ENCODE measurements around the gene PPP2R5A. TPM values are rescaled to one million over a fixed set of nuclear protein-coding genes. Genes with fewer than 3 reads are reported as not detected.

Gene PPP2R5A
- total RNA-seq (100 to 1,000 TPM in 1 of 9 donors, 10 to 100 TPM in 8; 52.0 to 102 (median 63.5) TPM), polyA plus RNA-seq (100 to 1,000 TPM in 1 of 2 donors, 10 to 100 TPM in 1; 44.7 to 108 TPM)
- long read RNA-seq, donor 1, transcript PPP2R5A-201 (13 exons, 3,128 nt), result major isoform, 21 of 29 reads
- long read RNA-seq, donor 1, partial matches to known transcripts, result 2 of 29 reads
- long read RNA-seq, donor 1, other reads (novel, unspliced or antisense), result 6 of 29 reads
- long read RNA-seq, donor 2, transcript PPP2R5A-201 (13 exons, 3,128 nt), result major isoform, 12 of 24 reads
- long read RNA-seq, donor 2, partial matches to known transcripts, result 11 of 24 reads
- long read RNA-seq, donor 2, other reads (novel, unspliced or antisense), result 1 of 24 reads
- long read RNA-seq, donor 3, transcript PPP2R5A-201 (13 exons, 3,128 nt), result major isoform, 43 of 50 reads
- long read RNA-seq, donor 3, partial matches to known transcripts, result 3 of 50 reads
- long read RNA-seq, donor 3, other reads (novel, unspliced or antisense), result 4 of 50 reads

DNA sequence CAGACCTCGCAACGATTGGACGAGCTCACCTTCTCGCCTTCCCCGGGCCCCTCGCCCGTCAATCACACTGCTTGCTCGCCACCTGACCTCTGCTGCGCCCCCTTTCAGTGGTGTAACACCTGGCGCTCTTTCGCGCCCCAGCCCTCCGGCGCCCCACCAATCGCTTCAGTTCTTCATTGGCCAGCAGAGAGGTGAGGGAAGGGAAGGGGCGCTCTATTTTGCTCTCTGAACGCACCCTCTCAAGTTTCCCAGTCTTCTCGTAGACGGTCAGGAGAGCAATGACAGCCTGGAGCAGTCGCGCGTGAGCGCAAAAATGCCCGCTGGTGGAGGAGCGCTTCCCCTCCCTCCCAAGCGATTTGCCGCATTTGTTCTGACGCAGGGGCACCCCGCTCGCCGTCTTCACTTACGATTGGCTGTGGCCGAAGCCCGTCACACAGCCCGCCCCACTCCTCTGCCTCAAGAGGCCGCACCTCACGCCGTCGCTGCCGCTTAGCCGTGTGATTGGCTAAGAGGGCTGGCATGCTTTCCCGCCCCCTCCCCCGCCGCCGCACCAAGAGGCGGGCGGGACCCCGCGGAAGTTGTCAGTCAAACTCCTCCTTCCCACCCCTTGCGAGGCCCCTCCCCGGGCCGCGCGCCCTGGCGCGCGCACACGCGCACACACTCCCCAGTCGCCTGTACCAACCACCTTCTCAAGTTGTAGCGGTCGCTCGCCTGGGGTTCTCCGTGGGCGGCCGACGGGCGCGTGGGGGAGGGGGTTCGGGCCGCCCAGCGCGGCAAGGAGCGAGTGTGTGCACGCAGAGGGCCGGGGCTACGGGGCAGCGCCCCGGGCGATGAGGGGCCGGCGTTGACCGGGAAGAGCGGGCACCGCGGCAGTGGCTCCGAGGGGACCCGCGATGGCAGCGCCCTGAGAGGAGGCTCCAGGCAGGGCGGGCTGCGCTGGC, at the start of gene PPP2R5A:
TSS of gene PPP2R5A (plus strand) at position 667 of the 941 bp plus-strand sequence. CDS start 701 bp downstream, outside the sequence.
- H3K36me3 ChIP-seq, result no peaks in the 10 kb centered on the region
- peak within 1 kb of the TSS; percentile 79 to 98 (median 92) for H3K4me3 ChIP-seq
- DNase-seq (peak; percentile 99 to 100 (median 99)), ATAC-seq (peak; percentile 95 to 99 (median 98))
- 0 to 2% (median 1%) methylated on average over 37 to 92 of the region's 92 CpGs for WGBS, 4 donors
- no peaks in the 10 kb centered on the region for H3K9me3 ChIP-seq
- peaks cover 0 to 40% (median 21%) of the 10 kb centered on the region in 12 donors for H3K4me1 ChIP-seq
- TF ChIP-seq POLR2A (IDR thresholded peaks at IDR 0.05), result peak; percentile 59 to 97
- TF ChIP-seq, protein P1, sequence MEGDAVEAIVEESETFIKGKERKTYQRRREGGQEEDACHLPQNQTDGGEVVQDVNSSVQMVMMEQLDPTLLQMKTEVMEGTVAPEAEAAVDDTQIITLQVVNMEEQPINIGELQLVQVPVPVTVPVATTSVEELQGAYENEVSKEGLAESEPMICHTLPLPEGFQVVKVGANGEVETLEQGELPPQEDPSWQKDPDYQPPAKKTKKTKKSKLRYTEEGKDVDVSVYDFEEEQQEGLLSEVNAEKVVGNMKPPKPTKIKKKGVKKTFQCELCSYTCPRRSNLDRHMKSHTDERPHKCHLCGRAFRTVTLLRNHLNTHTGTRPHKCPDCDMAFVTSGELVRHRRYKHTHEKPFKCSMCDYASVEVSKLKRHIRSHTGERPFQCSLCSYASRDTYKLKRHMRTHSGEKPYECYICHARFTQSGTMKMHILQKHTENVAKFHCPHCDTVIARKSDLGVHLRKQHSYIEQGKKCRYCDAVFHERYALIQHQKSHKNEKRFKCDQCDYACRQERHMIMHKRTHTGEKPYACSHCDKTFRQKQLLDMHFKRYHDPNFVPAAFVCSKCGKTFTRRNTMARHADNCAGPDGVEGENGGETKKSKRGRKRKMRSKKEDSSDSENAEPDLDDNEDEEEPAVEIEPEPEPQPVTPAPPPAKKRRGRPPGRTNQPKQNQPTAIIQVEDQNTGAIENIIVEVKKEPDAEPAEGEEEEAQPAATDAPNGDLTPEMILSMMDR (IDR thresholded peaks at IDR 0.05), result peak in 5 of 12 donors; percentile 17 to 48 (median 39)
- H3K27ac ChIP-seq, result peak within 1 kb of the TSS; percentile 95 to 100 (median 99)
- no peaks in the 10 kb centered on the region for H3K27me3 ChIP-seq
- intact Hi-C loops (cut with DNase I), result loop anchor here in 9 of 10 donors (1.0 to 10.0 kb wide), 17 partner anchors 38 to 213 kb away; no protein-coding TSS in a partner anchor

DNA sequence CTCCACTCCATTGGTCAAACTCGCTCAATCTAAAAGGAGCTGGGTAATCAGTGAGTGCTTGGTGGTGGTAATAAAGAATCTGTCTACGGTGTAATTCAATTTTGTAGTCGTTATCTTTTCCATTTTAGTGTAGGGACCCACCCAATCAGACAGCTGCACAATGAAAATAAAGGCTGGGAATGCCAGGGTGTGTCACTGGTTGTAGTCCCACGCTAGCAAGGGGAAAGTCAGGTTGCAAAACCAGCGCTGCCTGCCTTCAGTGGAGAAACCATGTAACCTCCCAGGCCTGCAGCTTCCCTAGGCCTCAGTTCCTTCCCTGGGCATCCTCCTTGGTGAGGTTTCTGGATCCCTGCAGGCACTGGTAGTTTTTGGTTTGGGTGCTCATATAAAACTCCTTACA, 49.4 kb upstream of the PPP2R5A start:
- H3K4me1 ChIP-seq, result peaks cover 3 to 59% (median 29%) of the 10 kb centered on the region in 12 donors

DNA sequence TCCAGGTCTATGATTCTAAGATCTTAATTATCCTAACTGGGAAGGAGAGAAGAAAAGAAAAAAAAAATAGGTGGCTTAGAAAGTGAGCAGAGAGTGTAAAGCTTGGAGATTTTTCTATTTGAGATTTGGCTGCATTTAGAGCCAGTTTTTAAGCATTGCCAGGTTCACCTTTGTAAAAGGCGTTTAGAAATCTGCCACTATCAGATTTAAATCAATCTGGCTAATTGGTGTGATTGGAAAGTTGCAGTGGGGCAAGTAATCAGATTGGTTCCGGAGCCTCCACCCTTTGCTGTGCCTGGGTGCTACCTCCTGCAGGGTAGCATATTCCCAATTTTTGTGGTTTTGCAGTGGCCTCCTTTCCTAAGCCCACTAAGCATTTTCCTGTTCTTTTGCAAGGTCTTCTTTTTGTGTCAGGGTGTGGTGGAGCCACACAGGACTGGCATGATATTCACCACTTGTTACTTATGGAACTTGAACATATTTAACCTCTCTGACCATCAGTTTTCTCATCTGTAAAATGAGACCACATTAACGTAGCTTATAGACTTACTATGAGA, 48.5 kb upstream of the PPP2R5A start:
- Histone ChIP-seq H3K4me3 (no peak overlapping the region), H3K36me3 (no peaks in the 10 kb centered on the region), H3K4me1 (peaks cover 3 to 62% (median 33%) of the 10 kb centered on the region in 12 donors), H3K27me3 (no peaks in the 10 kb centered on the region), H3K27ac (peak overlapping the region in 8 of 12 donors; percentile 4 to 88 (median 30)), H3K9me3 (no peaks in the 10 kb centered on the region)
- WGBS, 4 donors, result 81 to 89% (median 82%) methylated on average over 3 of the region's 3 CpGs
- TF ChIP-seq POLR2A (IDR thresholded peaks at IDR 0.05), result no peak
- TF ChIP-seq, protein P1 (IDR thresholded peaks at IDR 0.05), result no peak
- no peak for ATAC-seq
- intact Hi-C loops (cut with DNase I), result loop anchor here in 3 of 10 donors (5.0 to 10.0 kb wide), 3 partner anchors 46 to 152 kb away; no protein-coding TSS in a partner anchor
- no peak for DNase-seq

More for the DNA sequence above, 49.4 kb upstream of the PPP2R5A start:
- peak overlapping the region in 7 of 12 donors; percentile 4 to 88 (median 80) for H3K27ac ChIP-seq
- DNase-seq (no peak), ATAC-seq (no peak)
- WGBS, 4 donors, result 84 to 91% (median 90%) methylated on average over 4 to 5 of the region's 5 CpGs
- no peak overlapping the region for H3K4me3 ChIP-seq
- no peaks in the 10 kb centered on the region for H3K27me3 ChIP-seq
- intact Hi-C loops (cut with DNase I), result loop anchor here in 4 of 10 donors (2.0 to 10.0 kb wide), 4 partner anchors 46 to 151 kb away; partner anchors contain the start of gene PPP2R5A (in 2 of the 4)
- no peaks in the 10 kb centered on the region for H3K9me3 ChIP-seq
- no peaks in the 10 kb centered on the region for H3K36me3 ChIP-seq
- no peak for TF ChIP-seq POLR2A (IDR thresholded peaks at IDR 0.05)
- TF ChIP-seq, protein P1 (IDR thresholded peaks at IDR 0.05), result no peak

Measured in heart left ventricle (tissue), 16 donors.